ENCODE measurements around the gene NATD1.
A peak's percentile ranks its signal among the peaks of the same experiment; 100 is the strongest.

The NATD1 gene

DNA sequence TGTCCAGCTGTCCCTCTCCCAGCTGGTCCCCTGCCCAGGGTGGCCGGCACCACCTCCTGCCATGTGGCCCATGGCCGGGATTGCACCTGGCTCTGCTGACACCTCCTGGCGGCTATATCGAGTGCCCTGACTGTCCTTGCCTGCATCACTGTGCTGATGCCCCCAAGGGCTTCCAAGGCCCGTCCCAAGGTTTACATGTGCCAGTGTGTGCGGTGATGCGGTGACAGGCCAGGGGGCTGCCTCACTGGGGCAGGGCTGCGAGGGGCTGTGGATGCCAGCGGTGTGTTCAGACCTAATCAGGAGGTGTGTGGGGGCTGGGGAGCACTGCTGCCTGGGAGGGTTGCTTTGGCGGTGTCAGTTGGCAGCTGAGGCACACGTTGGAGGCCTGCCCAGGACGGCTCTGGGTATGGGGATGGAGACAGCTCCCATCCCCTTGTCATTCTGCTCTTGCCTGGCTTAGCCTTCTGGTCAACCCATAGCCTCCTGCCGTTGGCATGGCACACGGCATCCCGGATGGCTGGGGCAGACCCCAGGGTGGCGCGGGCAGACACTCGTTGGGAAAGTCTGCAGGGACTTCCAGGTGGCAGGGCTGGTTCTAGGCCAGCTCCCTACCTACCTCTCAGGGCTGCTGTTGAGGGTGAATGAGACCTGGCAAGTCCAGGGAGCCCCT lies 36.8 kb upstream of the NATD1 start:
- no peak for DNase-seq

DNA sequence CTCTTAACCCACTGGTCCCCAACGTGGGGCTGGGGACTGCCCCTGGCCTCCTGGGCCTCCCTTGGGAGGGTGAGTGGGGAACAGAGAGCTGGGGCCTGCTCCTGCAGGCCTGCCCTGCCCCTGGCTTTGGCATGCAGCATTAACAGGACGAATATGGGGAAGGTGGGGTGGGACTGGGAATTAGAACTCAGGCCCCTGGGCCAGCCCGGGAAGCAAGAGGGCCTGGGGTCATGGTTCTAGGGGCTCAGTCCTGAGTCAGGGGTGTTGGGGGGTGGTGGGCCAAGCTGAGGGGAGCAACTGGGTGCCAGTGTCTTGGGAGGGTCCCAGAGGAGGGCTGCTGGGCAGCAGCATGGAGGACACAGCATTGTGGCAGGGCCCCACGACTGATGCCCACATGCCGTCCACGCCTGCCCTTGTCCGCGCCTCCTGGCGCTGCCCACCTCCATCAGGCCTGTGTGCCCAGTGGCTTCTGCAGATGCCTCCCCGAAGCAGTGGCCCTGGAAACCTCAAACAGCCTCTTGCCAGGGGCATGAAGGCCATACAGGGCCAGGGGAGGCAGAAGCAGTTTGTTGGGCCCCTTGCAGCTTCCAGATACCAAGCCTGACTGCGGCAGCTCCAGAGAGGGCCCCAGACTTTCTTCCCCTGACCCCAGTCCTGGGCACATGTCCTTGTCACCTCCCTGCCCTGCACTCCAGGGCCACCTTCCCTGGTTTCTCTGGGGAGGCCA lies 36.1 kb upstream of the NATD1 start:
- no peak for DNase-seq

DNA sequence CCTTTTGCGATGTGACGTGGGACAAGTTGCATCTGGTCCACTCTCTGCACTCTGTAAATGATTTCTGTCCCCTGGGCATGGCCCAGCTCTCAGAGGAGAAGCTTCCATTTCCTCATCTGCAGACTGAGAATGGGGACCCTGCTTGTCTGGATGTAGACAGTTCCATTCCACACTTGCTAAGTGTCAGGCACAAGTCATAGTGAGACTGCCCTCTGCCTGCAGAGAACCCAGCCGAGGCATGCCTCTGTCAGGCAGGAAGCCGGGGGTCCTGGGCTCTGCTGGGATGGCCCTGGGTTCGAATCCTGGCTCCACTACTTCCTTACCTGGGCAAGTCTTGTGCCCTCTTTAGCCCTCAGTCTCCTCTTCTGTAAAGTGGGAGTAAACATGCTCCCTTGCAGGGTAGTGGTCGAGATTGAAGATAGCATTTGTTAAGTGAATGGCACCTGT lies 35.4 kb upstream of the NATD1 start:
- DNase-seq, result no peak

DNA sequence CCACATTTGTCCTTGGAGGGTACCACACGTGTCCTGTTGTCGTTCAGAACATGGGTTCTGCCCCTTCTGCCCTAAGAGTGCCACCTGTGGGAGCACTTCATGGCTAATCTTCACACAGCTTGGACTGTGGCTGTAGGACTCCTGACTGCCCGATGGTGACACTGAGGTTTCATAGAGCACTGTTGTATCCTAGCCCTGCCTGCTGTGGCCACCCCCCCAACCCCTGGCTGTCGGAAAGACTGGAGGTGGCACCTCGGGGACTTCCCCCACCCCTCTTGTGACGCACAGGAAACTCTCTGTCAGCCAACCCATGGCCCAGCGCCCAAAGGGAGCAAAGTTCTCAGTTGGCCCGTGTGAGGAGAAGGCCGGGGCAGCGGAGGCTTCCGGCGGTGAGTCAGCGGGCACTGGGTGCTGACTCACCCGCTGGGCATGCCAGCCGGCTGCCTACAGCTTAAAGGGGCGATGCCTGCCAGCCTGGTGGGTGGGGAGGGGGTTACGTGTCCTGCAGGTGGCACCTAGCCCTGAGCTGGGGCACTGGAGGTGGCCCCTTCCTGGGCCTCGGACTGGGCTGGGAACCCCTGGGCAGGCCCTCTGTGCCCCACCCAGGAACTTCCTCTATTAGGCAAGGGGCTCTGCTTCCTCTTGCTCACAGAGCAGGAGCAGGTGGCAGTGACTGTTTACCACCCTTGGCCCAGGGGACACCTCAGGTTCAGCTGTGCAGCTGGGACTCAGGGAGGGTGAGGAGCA lies 34.7 kb upstream of the NATD1 start:
- DNase-seq, result peak; percentile 99

DNA sequence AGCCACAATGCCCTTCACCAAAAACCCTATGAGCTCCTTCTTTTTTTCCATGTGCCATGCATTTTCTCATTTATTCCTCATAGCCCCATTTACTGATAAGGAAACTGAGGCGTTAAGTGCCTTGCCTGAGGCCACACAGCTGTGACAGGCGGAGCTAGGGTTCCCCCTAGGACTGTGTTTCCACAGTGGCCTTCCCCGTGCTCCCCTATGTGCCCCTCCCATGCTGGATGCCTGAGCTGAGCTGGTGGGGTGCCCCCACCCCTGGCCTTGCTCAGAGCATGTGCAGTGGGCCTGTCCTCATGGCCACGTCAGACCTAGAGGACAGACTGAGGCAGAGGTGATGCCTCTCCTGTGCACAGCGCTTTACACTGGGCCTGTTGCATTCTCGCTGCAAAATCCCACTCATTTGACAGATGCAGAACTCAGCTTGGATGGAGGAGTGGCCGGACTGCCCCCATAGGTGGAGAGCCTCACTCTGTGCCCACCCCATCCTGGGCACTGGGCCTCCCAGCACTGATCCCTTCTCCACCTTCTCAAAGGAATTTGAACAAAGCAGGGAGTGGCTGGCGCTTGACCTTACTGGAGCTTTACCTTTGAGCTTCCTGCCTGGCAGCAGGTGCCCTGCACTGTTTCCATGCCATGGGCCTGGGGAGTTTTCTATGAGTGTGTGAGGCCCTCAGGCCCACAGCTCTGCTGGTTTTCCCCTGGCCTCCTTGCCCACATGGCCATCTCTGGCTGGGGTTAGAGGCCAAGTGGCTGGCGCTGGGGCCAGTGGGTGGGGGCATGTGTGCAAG lies 33.9 kb upstream of the NATD1 start:
- no peak for DNase-seq

DNA sequence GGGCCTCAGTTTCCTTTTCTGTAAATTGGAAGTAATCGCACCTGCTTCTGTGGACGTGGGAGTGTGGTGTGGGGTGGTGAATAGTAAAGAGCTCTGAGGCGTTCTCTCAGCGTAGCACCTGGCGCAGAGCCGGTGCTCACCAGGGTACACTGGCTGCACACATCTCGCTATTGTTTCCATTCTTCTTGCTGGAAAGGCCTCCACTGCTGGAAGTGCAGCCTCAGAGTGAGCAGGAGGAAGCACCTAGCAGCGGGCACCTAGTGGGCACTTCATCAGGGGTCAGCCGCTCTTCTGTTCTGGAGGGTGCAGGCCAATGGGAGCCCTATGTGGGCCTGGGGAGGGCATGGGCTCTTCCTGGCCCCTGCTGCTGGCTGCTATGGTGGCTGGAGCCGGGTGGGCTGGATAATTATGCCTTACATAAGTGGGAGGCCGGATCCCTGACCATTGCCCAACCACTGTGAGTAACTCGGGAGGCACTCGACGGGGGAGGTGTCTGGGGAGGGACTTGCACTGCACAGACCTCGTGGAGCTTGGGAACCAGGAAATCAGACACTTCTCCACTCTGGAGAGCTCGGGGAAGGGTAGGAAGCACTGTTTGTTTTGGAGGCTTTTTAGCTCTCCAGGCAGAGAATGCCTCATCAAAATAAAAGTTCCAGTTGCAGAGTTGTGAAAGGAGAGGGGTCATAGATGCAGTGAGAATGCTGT lies 33.0 kb upstream of the NATD1 start:
- DNase-seq, result peak; percentile 99

DNA sequence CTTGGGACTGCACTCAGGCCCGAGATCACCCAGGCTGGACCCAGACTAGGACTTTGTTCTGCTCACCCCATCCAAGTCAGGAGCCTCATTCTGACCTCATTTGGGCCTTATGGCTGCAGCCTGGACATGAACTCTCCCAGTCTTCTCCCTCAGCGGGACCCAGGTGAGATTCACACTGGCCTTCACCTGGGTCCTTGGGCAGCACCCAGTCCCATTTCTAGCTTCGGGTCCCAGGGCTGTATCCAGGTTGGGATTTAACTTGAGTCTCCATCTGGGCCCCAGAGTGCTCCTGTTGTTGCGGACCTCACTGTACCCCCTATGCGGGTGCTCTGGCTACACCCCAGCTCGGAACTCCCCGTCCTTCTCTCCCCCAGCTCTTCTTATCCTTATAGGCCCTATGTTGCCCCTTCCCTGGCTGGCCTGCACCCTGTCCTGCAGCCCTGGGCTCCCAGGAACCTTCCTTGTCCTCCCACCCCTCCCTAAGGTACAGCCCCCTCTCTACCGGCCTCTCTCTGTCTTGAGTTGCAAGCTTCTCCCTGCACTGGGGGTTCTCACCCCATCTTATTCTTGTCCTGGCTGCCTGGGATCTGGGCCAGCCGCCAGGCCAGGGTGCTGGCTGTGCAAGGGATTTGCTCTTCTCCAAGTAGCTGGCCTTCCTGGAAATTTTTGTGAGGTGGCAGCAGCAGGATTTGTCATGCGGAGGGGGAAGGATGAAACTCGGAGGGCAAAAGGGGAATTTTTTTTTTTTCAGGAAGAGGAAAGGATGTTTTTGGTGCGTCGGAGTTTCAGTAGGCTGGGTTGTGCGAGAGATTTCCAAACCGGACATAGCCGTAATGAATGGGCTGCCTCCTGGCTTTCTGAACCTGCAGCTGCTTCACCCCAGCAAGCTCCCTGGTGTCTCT lies 32.2 kb upstream of the NATD1 start:
- peak; percentile 68 for DNase-seq

DNA sequence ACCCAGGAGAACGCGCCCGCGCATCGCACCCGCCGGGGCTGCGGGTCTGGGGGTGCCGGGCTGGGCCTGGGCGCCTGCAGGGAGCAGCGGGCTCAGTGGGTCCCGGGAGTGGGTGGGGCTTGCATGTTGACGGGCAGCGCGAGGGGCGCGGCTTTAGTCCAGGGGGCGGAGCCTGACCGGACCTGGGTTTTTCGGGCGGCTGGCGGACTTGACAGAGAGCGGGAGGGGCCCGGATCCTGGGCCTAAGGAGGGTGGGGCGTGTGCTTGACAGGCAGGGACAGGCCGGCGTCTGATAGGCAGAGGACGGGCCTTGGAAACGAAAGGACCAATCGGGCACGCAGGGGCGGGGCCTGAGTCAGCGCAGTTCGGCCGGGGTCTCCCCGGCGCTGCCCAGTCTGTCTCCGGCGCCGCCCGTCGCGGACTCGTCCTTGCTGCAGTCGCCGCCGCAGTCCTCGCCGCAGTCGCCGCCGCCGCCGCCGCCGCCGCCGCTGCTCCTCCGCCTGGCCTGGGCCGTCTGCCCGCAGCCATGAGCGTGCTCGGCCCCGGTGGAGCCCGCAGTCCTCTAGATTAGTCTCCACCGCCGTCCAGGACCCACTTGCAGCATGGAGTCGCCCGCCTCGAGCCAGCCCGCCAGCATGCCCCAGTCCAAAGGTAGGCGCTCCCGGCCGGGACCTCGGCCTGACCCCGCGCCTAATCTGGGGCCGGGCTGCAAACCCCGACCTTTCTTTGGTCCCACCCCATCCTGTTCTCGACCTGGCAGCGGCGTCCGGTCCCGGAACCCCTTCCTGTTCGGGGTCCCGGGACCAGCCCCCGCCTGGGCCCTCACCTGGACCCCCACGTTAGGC lies 31.3 kb upstream of the NATD1 start, which contains the start of gene MAP2K3:
MAP2K3 (plus strand) TSS at position 393 of the 845 bp plus-strand sequence; CDS start at position 603, 210 bp downstream.
- DNase-seq, result peak; percentile 99

DNA sequence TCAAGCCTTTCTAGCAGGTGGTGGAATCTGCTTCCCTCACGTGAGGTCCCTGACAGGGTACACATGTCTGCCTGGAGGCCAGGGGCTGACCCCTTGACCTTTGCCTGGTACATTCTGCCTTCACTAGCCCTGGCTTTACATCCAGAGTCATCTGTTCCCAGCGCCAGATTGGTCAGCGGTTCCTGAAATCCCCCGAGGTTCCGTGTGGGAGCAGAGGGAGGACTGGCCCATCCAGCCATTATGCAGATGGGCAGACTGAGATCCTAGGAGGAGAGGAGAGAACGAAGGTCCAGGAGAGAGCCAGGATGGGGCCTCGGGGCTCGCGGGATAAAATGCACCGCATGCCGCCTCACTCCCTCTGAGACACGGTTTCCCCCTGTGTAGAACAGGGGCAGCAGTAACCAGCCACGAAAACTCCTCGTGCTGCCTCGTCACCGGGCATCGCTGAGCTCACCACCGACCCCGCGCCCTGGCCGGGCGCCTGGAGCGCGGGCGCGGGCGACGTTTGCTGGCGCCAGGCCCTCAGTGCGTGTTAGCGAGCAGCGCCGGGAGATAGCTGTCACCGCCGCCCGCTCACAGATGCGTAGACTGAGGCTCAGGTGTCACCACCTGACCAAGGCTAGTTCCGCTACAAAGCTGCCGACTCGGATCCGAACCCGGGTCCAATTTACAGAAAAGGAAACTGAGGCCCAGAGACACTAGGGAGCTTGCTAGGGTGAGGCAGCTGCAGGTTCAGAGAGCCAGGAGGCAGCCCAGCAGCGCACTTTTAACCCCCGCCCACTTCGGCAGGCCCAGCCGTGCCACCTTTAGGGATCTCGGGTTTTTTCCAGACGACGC lies 30.5 kb upstream of the NATD1 start:
- peak; percentile 45 for DNase-seq

DNA sequence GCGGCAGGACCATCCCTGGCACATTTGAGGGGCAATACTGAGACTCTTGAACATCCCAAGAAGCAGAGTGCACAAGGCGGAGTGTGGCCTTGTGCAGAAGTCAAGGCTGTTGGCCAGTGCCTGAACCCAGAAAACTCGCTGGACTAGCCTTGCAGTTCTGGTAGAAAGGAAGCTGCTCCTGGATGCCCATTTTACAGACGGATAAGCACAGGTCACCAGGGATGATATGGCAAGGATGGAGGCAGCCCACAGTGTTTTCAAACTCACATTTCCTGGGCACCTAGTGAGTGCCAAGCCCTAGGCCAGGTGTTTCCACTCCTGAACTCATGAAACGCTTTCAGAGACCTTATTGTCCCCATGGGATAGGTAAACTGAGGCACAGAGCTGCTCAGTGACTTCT lies 29.6 kb upstream of the NATD1 start:
- no peak for DNase-seq

DNA sequence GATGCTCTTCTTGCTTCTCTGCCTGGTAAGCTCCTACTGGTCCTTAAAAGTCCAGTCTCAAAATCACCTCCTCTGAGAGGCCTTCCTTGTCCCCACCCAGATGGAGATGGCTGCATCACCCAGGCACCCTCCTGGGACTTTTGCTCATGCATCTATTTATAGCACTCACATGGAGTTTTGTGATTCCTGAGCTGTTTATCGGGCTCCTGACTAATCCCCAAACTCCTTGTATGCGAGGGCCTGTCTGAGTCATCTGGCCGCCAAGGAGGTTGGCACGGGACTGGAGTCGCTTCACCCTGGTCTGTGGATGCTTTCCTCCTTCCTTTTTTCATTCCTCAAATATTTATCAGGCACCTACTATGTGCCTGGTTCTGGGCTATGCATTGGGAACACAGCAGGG lies 29.0 kb upstream of the NATD1 start:
- peak; percentile 100 for DNase-seq

DNA sequence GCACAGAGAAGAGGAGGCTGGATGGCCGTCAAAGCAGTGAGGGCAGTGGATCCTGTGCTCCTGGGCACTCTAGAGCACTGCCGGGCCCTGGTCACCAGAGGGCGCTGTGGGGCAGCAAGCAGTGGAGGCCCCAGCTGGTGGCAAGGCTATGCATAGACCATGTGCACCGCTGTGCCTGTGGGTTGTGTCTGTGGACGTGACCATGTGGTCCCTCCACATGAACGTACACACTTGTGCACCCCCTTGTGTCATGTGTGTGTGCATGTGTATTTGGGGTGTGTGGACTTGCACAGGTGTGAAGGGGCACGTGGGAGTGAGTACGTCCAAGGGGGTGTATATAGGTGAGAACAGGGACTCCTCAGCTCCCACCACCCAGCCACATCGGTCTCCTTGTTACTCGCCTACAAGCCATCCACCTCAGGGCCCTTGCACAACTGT lies 26.9 kb upstream of the NATD1 start:
- DNase-seq, result peak; percentile 78

DNA sequence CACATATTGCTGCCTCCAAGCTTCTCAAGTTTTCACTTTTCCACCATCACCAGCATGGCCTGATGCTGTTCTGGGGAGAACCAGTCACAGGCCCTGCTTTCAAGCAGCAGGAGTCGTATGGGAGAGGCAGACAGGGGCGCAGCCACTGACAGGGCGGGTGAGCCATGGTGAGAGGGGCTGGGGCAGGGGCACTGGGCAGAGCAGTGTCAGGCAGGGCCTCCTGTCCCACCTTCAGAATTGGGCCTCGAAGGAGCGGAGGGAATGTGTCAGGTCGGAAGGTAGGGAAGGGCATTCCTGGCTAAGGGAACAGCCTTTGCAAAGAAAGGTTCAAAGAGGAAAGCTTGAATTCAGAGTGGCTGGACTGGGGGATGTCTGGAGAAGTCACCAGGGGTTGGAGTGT lies 26.4 kb upstream of the NATD1 start:
- no peak for DNase-seq

DNA sequence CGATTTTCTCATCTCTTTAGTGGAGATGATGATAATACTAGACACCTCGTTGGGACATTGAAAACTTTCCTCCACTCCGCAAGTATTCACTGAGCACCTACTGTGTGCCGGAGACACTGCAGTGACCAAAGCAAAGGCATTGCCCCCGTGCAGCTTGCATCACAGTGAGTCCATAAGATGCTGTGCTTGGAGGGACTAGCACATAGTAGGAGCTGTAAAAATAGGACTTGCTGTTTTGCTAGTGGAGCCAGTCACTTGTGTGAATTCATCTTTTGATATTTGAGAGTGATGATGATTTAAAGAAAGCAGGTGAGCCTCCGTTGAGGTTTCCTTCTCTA lies 26.0 kb upstream of the NATD1 start:
- DNase-seq, result no peak

DNA sequence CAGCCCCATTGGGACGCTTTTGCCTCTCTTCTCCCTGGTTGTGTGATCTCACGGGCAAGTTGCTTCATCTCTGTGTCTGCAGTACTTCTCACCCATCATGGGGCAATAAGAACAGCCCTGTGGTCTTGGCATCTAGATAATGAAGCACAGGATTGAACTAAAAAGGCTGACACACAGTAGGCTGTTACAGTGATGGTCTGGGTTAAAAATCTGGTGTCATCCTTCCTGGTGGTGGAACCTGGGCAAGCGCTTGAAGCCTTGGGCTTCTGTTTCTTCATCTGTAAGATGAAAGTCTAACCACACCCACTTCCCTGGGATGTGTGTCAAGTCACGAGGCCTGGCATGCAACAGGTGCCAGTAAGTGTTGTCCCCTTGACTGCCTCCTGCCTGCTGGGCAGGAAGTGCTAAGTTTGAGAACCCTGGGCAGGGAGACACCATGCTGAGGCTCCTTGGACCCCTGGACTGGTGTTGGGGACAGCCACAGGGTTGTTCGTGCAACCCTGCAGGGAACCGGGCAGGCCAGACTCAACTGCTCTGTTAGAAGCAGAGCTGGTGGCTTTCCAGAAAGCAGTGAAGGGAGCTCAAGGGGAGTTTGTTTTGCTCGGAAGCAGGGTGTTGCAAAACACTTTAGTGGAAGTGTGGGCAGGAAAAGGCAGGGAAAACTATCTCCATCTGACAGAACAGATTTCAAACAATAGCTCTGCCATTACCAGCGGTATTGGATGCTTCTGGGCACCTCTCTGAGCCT lies 25.4 kb upstream of the NATD1 start:
- no peak for DNase-seq

DNA sequence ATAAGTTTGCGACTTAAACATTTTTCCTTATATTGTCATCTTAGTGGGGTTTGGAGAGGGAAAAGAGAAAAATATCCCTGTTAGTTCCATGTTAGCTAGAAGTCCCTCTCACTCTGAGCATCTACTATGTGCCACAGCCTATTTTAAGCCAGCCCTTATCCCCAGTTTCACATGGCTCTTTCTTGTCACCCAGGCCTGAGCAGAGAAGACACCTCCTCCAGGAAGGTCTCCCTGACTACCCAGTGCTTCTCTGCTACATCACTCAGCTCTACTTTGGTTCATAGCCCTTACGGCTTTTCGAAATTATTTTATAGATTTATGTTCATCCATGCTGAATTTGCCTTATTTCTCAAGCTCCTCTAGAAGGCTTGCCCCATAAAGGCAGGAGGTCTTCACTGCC lies 24.1 kb upstream of the NATD1 start:
- DNase-seq, result no peak

DNA sequence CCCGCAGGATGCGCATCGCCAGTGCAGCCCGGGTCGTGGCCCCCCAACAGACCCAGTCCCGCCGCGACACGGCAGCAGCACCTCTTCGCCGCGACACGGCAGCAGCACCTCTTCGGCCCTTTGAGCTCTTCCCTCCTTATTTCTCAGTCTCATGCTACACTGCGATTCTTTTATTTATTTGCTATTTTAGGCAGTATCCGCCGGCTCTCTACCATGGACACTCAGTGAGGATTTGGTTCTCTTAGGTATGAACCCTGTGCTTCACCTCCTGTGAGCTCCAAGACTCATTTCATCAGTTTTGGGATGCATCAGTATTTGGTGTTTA lies 23.0 kb upstream of the NATD1 start:
- DNase-seq, result no peak

DNA sequence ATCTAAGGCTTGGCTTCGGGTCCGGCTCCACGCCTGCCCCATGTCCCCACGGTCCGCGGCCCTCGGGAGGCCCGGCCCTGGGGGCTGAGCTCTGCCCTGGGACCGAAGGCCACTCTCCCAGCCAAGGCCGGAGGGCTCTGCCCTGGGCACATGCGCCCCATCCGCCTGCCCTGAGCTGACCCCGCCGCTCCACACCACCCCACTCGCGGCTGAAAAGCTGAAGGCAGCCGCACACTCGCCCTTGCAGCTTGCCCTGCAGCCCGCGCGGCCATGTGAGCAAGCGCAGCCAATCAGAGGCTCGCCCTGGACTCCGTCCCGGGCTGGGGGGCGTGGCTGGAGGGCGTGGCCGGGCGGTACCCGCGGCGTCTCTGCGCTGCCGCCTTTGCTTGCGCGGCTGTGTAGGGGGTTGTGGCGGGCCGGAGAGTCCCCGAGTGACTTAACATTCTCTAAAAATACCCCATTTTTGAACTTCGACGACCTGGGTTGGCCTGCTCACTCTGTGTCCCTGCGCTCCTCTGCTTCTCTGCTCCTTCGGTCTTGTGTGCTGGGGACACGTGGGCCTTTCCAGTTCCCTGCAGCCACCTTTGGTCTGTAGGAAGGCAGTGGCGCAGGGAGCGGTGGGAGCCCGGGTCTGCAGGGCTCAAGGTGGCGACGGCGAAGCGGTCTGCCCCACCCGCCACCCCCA lies 22.5 kb upstream of the NATD1 start:
- DNase-seq, result peak; percentile 79

All from fibroblast of skin of back (primary cell).